SIG-M5 (cell line): ENCODE results near the gene TMEM127.
"Not testable (repeated sequence)": the region's sequence is repeated elsewhere in the genome, so short reads cannot be mapped to it uniquely, and the experiment has no call there.

Experiments used
- DNase-seq: peaks from one replicate; lab custom pipeline; 2025; lab: John Stamatoyannopoulos, UW

Gene TMEM127

GRCh38 chr2:96241227-96241626 lies 24.6 kb downstream of the TMEM127 start:
- DNase-seq: no peak

DNA sequence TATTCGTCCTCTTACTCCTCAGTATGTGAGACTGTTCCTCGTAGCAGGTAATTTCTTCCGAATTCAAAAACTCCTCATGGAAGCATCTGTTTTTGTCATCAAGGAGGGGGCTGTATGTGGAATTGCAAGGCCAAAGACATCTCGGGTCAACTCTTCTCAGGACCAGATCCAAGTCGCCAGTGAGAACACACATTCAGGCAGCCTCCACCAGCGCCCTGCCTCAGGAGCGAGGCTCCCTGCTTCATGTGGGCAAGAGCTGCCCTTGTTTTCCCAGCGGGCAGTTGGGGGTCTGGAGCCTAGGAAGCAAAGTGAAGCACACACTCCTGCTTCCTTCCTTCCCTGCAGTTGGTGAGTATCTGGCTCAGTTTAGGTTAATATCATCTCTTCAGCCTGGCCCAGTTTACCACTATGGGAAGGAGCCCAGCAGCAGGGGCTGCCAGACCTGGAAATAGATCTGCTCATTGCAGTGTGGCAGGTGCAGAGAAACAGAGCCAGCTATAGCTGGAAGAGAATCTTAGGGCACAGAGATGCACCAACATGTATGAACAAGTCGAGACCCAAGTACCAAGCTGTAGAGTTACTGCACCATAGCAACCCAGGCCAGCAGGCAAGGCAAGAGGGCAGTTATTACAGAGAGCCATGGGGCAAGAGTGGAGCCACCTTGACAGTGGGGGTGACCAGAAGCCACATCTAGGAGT lies 25.3 kb downstream of the TMEM127 start:
- no peak for DNase-seq

DNA sequence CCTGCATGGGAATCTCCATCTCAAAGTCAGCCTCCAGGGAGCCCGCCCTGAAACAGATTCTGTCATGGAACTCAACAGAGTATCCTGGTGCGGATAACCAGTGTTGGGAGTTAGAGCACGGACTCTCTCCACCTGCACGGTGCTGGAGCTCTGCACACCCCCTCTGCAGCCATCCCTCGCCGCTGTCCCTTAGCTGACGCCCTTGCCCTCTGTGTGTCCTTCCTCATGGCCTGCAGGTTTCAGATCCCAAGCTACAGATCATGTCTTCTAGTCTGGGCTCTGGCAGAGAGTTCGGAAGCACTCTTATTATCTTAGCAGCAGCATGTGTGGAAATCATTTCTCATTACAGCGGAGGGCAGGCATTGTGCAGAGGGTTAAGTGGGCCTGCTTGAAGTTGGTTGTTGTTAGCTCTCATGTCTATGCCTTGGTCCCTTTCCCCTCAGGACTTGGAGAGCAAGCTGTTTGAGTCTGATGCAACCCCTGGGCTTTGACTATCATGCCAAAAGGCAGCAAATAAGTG lies 26.0 kb downstream of the TMEM127 start:
- DNase-seq: no peak

GRCh38 chr2:96239091-96239490 lies 26.7 kb downstream of the TMEM127 start:
- no peak for DNase-seq

DNA sequence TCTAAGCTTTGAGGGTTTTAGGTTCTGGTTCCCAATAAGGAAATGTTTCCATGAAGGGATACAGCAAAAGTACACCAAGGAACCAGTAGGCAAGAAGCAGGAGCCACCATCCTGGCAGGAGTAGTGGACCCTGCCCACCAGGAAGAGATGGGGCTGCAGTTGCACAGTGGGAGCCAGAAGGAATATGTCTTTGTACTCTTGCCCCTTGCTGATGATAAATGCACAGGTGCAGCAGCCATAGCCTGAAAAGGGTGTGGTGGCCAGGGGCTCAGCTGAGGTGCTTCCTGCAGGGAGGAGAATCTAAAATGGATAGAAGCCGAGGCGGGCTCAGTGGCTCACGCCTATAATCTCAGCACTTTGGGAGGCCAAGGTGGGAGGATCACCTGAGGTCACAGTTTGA lies 27.5 kb downstream of the TMEM127 start:
- DNase-seq: no peak

- DNase-seq: no peak
These were observed 28.9 kb downstream of the TMEM127 start for GRCh38 chr2:96236882-96237281.

DNA sequence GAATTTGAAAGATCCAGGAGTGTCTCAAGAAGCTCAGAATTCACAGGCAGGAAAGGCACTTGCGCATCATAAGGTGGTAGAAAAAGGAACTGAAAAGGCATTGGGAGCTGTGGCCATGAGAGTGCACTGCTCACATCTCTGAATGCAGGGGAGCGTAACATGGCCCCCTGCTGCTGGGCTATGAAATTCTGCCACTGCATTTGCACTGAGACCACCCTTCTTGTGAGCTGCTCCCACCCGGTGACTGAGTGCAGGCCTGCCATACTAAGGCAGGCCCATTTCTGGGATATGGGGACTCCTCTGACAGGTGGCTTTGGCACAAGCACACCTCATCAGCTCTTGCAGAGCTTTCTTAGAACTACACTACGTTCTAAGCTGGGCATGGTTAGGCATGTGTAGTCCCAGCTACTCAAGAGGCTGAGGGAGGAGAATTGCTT lies 31.9 kb downstream of the TMEM127 start:
- no peak for DNase-seq

DNA sequence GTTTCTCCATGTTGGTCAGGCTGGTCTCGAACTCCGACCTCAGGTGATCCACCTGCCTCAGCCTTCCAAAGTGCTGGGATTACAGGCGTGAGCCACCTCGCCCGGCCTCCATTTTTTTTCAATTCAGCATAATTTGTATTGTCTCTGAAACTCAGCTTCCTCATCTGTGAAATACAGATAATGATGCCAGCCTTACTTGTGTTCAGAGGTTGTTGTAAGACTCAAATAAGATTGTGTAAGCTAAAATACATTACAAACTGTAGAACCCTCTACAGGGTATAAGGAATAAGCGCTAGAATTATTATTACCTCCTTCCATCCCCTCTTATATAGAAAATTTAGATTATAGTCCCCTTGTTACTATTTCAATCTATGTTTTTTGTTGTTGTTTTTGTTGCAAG lies 32.4 kb downstream of the TMEM127 start:
- peak; percentile 12 for DNase-seq

GRCh38 chr2:96231316-96231715 lies 34.5 kb downstream of the TMEM127 start:
- DNase-seq: no peak

- DNase-seq: peak; percentile 84
These were observed 40.7 kb downstream of the TMEM127 start for GRCh38 chr2:96225016-96225533.

- DNase-seq: peak; percentile 10
These were observed 44.7 kb downstream of the TMEM127 start for GRCh38 chr2:96221106-96221505.

GRCh38 chr2:96219959-96220358 lies 45.8 kb downstream of the TMEM127 start:
- not testable (repeated sequence) for DNase-seq

DNA sequence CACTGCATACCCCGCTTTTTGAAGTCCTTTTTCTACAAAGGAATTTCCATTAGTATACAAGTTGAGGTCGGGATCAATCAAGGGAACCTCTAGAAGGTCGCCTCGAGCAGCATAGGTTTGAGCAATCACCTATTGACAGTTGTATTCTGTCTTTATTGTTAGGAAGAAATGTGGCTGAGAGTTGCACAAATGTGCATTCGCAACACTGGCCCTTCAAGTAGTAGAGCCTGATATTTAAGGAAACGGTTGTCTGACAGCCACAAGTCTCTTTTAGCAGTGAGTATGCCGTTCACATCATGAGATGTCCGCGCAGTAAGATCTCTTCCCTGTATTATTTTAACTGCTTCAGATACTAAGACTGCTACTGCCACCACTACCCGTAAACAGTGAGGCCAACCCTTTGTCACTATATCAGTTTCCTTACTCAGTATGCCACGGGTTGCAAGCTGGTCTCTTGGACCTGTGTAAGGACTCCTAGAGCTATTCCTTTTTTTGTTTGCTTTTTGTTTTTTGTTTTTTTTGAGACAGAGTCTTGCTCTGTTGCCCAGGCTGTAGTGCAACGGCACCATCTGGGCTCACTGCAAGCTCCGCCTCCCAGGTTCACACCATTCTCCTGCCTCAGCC lies 47.2 kb downstream of the TMEM127 start:
- peak; percentile 70 for DNase-seq

DNA sequence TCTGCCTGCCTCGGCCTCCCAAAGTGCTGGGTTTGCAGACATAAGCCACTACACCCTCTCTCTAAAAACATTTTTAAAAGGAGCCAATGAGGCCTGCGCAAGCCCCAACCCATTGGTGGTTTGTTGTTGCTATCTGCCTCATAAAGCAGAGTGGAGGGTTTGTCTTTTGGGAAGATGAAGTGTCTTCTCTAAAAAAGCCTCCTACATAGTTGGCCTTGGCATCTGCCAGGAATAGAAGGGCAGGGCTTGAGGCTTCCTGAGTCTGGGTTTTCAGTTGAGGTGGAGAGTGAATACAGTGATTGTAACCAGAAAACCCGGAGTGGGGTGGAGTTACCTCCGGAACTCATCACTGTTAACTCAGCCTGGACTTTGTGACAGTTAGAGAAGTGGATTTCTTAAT lies 51.2 kb downstream of the TMEM127 start:
- DNase-seq: no peak

GRCh38 chr2:96213379-96213778 lies 52.4 kb downstream of the TMEM127 start:
- DNase-seq: no peak

- no peak for DNase-seq
These were observed 53.5 kb downstream of the TMEM127 start for GRCh38 chr2:96212339-96212738.

DNA sequence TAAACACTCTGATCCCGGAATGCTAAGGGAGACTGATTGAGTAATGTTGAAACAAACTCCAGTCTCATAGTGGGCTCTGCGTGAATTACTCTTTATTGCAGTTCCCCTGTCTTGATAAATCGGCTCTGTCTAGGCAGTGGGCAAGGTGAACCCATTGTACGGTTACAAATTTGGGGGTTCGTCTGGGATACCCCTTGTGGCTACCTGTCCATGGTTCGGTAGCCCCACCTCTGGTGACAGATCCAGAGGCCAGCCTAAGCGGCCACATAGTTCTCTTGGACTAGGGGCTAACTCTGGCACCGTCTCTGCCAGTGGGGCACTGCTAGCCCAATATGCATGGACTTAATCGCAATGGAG lies 56.1 kb downstream of the TMEM127 start:
- DNase-seq: no peak

- DNase-seq: no peak
These were observed 56.6 kb downstream of the TMEM127 start for GRCh38 chr2:96209011-96209728.

DNA sequence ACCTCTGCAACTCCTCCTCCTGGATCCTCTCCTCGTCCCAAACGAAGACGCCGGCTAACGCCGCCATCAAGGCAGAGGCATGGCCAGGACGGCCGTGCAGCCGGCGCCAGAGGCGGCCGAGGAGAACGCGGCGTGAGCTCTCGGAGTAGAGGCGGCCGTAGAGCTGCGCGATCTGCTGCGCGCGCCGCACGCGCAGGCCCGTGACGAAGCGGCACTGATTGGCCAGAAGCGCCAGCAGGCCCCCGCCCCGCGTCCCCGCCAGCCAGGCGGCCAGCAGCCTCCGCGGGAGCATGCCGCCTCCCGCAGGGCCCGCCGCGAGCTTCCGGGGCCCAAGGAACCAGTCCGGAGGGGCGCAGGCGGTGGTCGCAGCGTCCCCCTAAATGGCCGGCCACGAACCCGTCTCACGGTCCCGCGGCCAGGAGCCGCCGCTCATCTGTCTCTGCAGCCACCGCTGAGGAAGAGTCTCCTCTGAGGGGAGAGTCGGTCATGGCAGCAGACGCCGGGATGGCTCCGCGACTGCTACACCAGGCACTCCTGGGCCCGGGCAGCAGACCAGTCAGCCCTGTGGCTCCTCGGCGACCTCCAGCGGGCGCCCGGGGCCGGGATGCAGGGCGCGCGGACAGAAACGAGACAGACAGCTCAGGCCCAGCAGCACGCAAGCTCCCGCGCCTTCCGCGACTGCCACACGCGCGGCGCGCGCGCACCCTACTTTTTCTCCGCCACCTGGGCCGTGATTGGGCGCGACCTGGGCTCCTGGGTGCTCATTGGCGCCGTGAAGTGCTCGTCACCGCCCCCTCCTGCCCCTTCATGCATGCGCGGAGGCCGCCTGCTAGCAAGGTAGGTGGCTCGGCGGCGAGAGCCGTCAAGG lies 57.4 kb downstream of the TMEM127 start, which contains the start of gene STARD7:
Gene STARD7, minus strand, starts transcription at position 685 of the 868 bp plus-strand sequence. Its CDS starts 393 bp downstream, at position 292.
- peak; percentile 70 for DNase-seq

- no peak for DNase-seq
These were observed 58.0 kb downstream of the TMEM127 start for GRCh38 chr2:96207774-96208142.

DNA sequence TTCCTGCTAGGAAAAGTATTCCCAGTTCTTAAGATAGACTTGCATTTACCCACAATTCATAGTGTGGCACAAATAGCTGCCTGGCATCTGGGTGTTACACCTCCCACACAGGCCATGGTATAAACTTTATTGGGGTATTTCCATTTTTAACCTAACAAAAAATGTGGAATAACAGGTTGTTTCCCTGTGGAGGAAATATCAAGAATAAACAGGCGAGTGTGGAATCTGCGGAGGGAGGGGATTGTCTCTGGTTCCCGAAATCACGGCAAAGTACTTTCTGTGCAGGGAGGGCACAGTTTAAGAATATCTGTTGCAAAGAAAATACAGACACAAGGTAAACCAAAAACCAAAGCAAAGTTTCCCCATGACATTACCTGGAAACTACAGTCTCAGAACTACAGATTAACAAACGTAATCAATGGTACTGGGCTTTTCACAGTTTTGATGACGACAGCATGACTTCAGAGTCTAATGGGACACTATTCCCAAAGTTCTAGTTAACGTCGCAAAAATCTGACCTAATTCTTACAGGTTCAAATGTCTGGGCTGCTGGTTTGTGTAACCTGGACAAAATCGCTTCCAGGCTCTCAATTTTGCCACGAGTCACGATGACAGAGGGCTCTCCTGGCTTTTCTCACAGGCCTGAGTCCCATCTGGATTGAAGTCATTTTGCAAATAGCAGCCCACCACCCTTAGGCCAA lies 58.6 kb downstream of the TMEM127 start:
- no peak for DNase-seq
